GM21360 (cell line): ENCODE results near the gene YIF1A.
"Not testable (repeated sequence)": the region's sequence is repeated elsewhere in the genome, so short reads cannot be mapped to it uniquely, and the experiment has no call there.

ENCODE experiments used
- ATAC-seq: cut with Tn5 transposase; IDR thresholded peaks from one replicate; pipeline ENCODE4 v1.9.1; 2021; ENCODE audit warnings: mild to moderate bottlenecking, moderate library complexity; ENCODE audit not compliant: unreplicated experiment

Gene YIF1A

GRCh38 chr11:66287211-66287888 is 1.6 kb downstream of the YIF1A start:
- ATAC-seq, result no peak

GRCh38 chr11:66286699-66287098 is 2.2 kb downstream of the YIF1A start:
- no peak for ATAC-seq

- ATAC-seq, result no peak
These were observed 3.5 kb downstream of the YIF1A start for GRCh38 chr11:66285250-66285947.

- ATAC-seq, result no peak
These were observed 4.3 kb downstream of the YIF1A start for GRCh38 chr11:66284526-66285078.

GRCh38 chr11:66283461-66284105 is 5.4 kb downstream of the YIF1A start:
- ATAC-seq, result no peak

GRCh38 chr11:66282468-66283455 is 6.2 kb downstream of the YIF1A start:
- ATAC-seq, result peak; percentile 63

- ATAC-seq, result no peak
These were observed 7.0 kb downstream of the YIF1A start for GRCh38 chr11:66281776-66282467.

GRCh38 chr11:66281001-66281400 is 7.9 kb downstream of the YIF1A start:
- no peak for ATAC-seq

- no peak for ATAC-seq
These were observed 8.5 kb downstream of the YIF1A start for GRCh38 chr11:66280428-66280827.

- ATAC-seq, result no peak
These were observed 9.7 kb downstream of the YIF1A start for GRCh38 chr11:66279092-66279734.

- no peak for ATAC-seq
These were observed 10.4 kb downstream of the YIF1A start for GRCh38 chr11:66278363-66279091.

GRCh38 chr11:66277471-66278362 is 11.2 kb downstream of the YIF1A start, which contains the start of gene CNIH2:
CNIH2 (plus strand) TSS chr11:66278175; CDS start chr11:66278457, 282 bp downstream.
- ATAC-seq, result no peak

GRCh38 chr11:66277064-66277463 is 11.9 kb downstream of the YIF1A start:
- not testable (repeated sequence) for ATAC-seq

- not testable (repeated sequence) for ATAC-seq
These were observed 12.3 kb downstream of the YIF1A start for GRCh38 chr11:66276619-66277018.

- no peak for ATAC-seq
These were observed 12.8 kb downstream of the YIF1A start for GRCh38 chr11:66275984-66276612.

- no peak for ATAC-seq
These were observed 13.5 kb downstream of the YIF1A start for GRCh38 chr11:66275396-66275795.

GRCh38 chr11:66274219-66274618 is 14.7 kb downstream of the YIF1A start:
- no peak for ATAC-seq
